Amniotic epithelial cell (primary cell): Measurements from ENCODE around the gene SETD6.
A peak's percentile ranks its signal among the peaks of the same experiment; 100 is the strongest.
"Not testable (repeated sequence)": the region's sequence is repeated elsewhere in the genome, so short reads cannot be mapped to it uniquely, and the experiment has no call there.

Experiments used
- DNase-seq: peaks from one replicate; pipeline ENCODE4 v3.0.0-alpha.2; 2010; ENCODE audit warnings: low read depth

Gene SETD6

GRCh38 chr16:58542291-58542690 lies 27.0 kb downstream of the SETD6 start:
- no peak for DNase-seq

GRCh38 chr16:58543685-58544084 lies 28.4 kb downstream of the SETD6 start:
- no peak for DNase-seq

- DNase-seq: no peak
Measured at GRCh38 chr16:58548378-58548777, 33.1 kb downstream of the SETD6 start.

- no peak for DNase-seq
Measured at GRCh38 chr16:58551496-58551895, 36.2 kb downstream of the SETD6 start.

- peak; percentile 21 for DNase-seq
Measured at GRCh38 chr16:58556678-58557077, 41.4 kb downstream of the SETD6 start.

GRCh38 chr16:58563235-58563634 lies 47.9 kb downstream of the SETD6 start:
- DNase-seq: peak; percentile 74

- DNase-seq: no peak
Measured at GRCh38 chr16:58563775-58564174, 48.5 kb downstream of the SETD6 start.

GRCh38 chr16:58565697-58566096 lies 50.4 kb downstream of the SETD6 start:
- DNase-seq: not testable (repeated sequence)
